Osteoblast (primary cell): ENCODE data around the gene RECQL5. TPM values are rescaled to one million over a fixed set of nuclear protein-coding genes. Genes with fewer than 3 reads are reported as not detected.
A peak's percentile ranks its signal among the peaks of the same experiment; 100 is the strongest.
"Not testable (repeated sequence)": the region's sequence is repeated elsewhere in the genome, so short reads cannot be mapped to it uniquely, and the experiment has no call there.

Source experiments
- DNase-seq: peaks from one replicate; pipeline ENCODE4 v3.0.0; 2011; ENCODE audit warnings: low spot score, mixed read lengths; ENCODE audit not compliant: insufficient read length; ENCODE audit errors: missing footprints
- H2AFZ ChIP-seq: 2 replicates; pipeline ENCODE4 v1.6.0; 2011; ENCODE audit warnings: mild to moderate bottlenecking, low read length
- H3K27ac ChIP-seq: 2 replicates; pipeline ENCODE4 v1.5.1; 2011; ENCODE audit warnings: mild to moderate bottlenecking, low read depth, low read length, moderate library complexity
- H3K27me3 ChIP-seq: 2 replicates; pipeline ENCODE4 v1.6.0; 2012; ENCODE audit warnings: mild to moderate bottlenecking, control low read depth, inconsistent platforms, low read length, moderate library complexity; ENCODE audit not compliant: insufficient read depth
- H3K36me3 ChIP-seq: 2 replicates; pipeline ENCODE4 v1.5.1; 2011; ENCODE audit warnings: mild to moderate bottlenecking, low read length, control low read depth, moderate library complexity; ENCODE audit not compliant: insufficient read depth
- H3K4me1 ChIP-seq: 2 replicates; pipeline ENCODE4 v1.5.1; 2011; ENCODE audit warnings: mild to moderate bottlenecking, low read length, control low read depth, moderate library complexity; ENCODE audit not compliant: insufficient read depth
- H3K4me2 ChIP-seq: 2 replicates; pipeline ENCODE4 v1.6.0; 2011; ENCODE audit warnings: mild to moderate bottlenecking, low read length; ENCODE audit not compliant: insufficient read depth
- H3K4me3 ChIP-seq: fragments of 200-600 bp; sonication (generic); 3 replicates; pipeline ENCODE4 v1.5.1; 2012; ENCODE audit warnings: mild to moderate bottlenecking, low read length, inconsistent platforms; ENCODE audit not compliant: insufficient read depth
- H3K79me2 ChIP-seq: 2 replicates; pipeline ENCODE4 v1.6.0; 2012; ENCODE audit warnings: mild to moderate bottlenecking, low read length, control low read depth, inconsistent platforms; ENCODE audit not compliant: insufficient read depth
- H3K9me3 ChIP-seq: 2 replicates; pipeline ENCODE4 v1.5.1; 2011; ENCODE audit warnings: low read depth, low read length, control low read depth
- H4K20me1 ChIP-seq: 2 replicates; pipeline ENCODE4 v1.6.0; 2012; ENCODE audit warnings: mild to moderate bottlenecking, low read length, control low read depth; ENCODE audit not compliant: insufficient read depth
- total RNA-seq: library from RNA; depleted of rRNA; stranded (reverse); fragments of >200 nt; gene quantifications from 2 replicates; pipeline ENCODE4 v1.2.3, GENCODE V29; 2012
- TF ChIP-seq, protein P1 (sequence below): IDR thresholded peaks from 2 replicates; pipeline ENCODE4 v1.5.1; 2011; ENCODE audit warnings: mild to moderate bottlenecking, low read depth, low read length, moderate library complexity; ENCODE audit errors: extremely low read depth

Gene RECQL5
- total RNA-seq, 1 donor = 17.7 TPM

DNA sequence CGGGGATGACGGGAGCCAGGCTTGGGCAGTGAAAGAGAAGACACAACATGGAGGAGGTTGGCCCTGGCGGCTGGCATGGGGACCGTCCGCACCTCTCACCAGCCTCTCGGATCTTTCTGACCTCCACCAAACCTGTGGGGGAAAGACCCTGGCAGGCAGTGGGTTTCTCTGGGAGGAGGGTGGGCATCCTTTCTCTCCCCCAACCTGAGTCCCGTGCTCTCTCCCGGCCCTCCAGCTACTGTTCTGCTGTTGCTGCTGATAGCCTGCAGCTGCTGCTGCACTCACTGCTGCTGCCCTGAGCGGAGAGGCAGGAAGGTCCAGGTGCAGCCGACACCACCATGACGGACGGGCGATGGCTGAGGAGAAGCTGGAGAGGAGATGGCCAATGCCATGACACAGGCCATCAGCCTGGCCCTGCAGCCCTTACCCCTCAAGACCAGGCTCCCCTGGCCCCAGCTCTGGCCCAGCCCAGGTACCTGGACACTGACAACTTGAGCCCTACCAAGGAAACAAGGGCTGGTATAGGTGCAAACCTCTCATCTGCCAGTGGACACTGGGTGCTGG is 26.3 kb downstream of the RECQL5 start:
- Histone ChIP-seq H3K27ac (no peak overlapping the region), H2AFZ (no peak overlapping the region), H3K27me3 (no peaks in the 10 kb centered on the region), H3K4me3 (no peak overlapping the region), H3K9me3 (no peaks in the 10 kb centered on the region), H4K20me1 (no peaks in the 10 kb centered on the region), H3K4me2 (no peak overlapping the region), H3K4me1 (no peaks in the 10 kb centered on the region), H3K36me3 (no peaks in the 10 kb centered on the region), H3K79me2 (no peaks in the 10 kb centered on the region)
- DNase-seq = peak; percentile 50
- TF ChIP-seq, protein P1, sequence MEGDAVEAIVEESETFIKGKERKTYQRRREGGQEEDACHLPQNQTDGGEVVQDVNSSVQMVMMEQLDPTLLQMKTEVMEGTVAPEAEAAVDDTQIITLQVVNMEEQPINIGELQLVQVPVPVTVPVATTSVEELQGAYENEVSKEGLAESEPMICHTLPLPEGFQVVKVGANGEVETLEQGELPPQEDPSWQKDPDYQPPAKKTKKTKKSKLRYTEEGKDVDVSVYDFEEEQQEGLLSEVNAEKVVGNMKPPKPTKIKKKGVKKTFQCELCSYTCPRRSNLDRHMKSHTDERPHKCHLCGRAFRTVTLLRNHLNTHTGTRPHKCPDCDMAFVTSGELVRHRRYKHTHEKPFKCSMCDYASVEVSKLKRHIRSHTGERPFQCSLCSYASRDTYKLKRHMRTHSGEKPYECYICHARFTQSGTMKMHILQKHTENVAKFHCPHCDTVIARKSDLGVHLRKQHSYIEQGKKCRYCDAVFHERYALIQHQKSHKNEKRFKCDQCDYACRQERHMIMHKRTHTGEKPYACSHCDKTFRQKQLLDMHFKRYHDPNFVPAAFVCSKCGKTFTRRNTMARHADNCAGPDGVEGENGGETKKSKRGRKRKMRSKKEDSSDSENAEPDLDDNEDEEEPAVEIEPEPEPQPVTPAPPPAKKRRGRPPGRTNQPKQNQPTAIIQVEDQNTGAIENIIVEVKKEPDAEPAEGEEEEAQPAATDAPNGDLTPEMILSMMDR = no peak

DNA sequence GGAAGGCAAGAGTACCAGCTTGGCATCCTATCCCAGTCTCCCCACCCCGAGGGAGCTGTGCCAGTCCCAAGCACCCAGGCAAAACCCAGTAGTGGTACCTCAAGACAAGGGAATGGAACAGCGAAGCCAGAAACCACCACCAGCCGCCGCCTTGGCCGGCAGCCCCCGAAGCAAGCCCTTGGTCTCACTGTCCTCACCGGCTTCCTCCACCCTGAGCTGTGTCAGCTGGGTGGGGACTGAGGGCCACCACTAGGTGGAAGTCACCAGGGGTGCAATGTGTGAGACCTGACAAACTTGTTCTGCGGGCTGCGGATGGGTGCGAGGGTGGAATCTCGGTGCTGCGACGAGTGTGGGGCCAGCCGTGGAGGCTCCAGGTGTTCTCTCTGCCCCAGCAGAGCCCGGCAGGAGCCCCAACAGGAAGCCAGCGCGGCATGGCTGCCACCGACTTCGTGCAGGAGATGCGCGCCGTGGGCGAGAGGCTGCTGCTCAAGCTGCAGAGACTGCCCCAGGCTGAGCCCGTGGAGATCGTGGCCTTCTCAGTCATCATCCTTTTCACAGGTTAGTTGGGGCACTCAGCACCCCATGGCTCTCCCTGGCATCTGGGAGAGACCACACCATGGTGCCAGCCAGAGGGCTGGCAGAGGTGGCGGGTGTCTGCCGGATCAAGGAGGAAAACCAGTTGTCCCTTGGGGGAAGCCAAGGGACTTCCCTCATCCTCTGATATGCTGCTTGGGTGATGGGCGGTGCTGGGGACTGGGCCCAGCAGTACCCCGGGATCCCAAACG is 27.0 kb downstream of the RECQL5 start:
- H4K20me1 ChIP-seq = peaks cover 3% of the 10 kb centered on the region
- TF ChIP-seq, protein P1 = no peak
- H3K36me3 ChIP-seq = no peaks in the 10 kb centered on the region
- peak; percentile 79 for DNase-seq
- no peak overlapping the region for H2AFZ ChIP-seq
- no peak overlapping the region for H3K4me3 ChIP-seq
- H3K4me1 ChIP-seq = no peaks in the 10 kb centered on the region
- H3K9me3 ChIP-seq = no peaks in the 10 kb centered on the region
- no peaks in the 10 kb centered on the region for H3K79me2 ChIP-seq
- no peaks in the 10 kb centered on the region for H3K27me3 ChIP-seq
- no peak overlapping the region for H3K27ac ChIP-seq
- no peak overlapping the region for H3K4me2 ChIP-seq

DNA sequence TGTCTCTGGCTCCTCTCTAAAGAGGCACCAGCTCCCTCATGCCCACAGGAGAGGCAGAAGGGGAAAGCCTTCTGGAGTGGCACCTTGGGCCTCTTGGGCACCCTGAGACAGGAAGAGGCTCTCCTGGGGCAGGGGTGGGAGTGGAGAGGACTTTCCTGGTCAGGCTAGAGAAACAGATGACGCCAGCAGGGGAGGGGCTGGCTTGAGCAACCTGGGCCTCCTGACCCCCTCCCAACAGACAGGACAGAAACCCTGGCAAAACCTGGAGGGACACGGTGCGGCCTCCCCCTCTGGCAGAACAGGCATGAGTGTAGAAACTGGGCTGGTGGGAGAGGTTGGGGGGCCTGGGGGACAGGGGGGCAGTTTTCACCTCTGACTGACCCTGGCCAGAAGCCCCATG is 27.6 kb downstream of the RECQL5 start:
- Histone ChIP-seq H3K9me3 (no peaks in the 10 kb centered on the region), H3K4me2 (no peak overlapping the region), H2AFZ (no peak overlapping the region), H3K27me3 (no peaks in the 10 kb centered on the region), H3K79me2 (no peaks in the 10 kb centered on the region), H3K4me3 (no peak overlapping the region), H3K4me1 (peaks cover under 1% of the 10 kb centered on the region), H3K27ac (no peak overlapping the region), H4K20me1 (peaks cover 3% of the 10 kb centered on the region), H3K36me3 (no peaks in the 10 kb centered on the region)
- TF ChIP-seq, protein P1 = no peak
- peak; percentile 73 for DNase-seq

DNA sequence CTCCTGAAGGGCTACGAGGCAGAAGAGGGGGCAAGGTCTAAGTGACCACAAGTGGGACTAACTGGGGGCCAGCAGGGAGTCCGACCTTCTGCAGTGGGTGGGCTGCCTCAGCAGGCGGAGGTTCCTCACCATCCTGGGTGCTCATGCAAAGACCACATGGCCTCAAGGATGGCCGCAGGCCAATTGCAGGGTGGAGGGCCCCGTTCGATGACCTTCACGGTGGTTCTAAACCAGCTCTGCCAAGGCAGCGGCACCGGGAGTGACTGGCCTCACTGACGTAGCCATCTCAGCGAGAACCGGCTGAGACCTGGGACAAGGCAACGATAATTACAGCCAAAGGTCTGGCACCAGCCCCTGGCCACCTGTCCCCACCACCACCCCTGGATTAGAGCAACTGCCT is 28.1 kb downstream of the RECQL5 start:
- DNase-seq = no peak
- H3K27ac ChIP-seq = no peak overlapping the region
- no peak overlapping the region for H3K4me3 ChIP-seq
- H2AFZ ChIP-seq = no peak overlapping the region
- no peaks in the 10 kb centered on the region for H3K79me2 ChIP-seq
- H3K9me3 ChIP-seq = no peaks in the 10 kb centered on the region
- H4K20me1 ChIP-seq = peaks cover 3% of the 10 kb centered on the region
- H3K4me2 ChIP-seq = no peak overlapping the region
- H3K4me1 ChIP-seq = peaks cover 5% of the 10 kb centered on the region
- no peaks in the 10 kb centered on the region for H3K36me3 ChIP-seq
- TF ChIP-seq, protein P1 = no peak
- no peaks in the 10 kb centered on the region for H3K27me3 ChIP-seq

DNA sequence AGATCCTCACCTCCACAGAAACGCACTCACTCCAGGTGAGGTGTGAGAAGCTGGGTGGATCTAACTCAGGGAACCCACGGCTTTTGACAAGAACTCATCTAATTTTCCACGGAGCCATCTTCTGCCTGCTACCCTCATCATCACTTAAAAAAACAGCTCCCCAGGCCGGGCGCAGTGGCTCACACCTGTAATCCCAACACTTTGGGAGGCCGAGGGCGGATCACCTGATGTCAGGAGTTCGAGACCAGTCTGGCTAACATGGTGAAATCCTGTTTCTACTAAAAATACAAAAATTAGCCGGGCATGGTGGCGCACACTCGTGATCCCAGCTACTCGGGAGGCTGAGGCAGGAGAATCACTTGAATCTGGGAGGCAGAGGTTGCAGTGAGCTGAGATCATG is 28.9 kb downstream of the RECQL5 start:
- H3K4me1 ChIP-seq = peaks cover 13% of the 10 kb centered on the region
- peak; percentile 38 for DNase-seq

More for the DNA sequence above, 28.9 kb downstream of the RECQL5 start:
- H3K27me3 ChIP-seq, H3K36me3 ChIP-seq, H3K4me3 ChIP-seq, H3K79me2 ChIP-seq, H3K9me3 ChIP-seq, H3K27ac ChIP-seq, H2AFZ ChIP-seq, H4K20me1 ChIP-seq, H3K4me2 ChIP-seq: not testable (repeated sequence)
